GM18517 (cell line): Measurements from ENCODE around the gene PPP1R3E.

Experiments
- ATAC-seq: cut with Tn5 transposase; IDR thresholded peaks from one replicate; pipeline ENCODE4 v1.9.1; 2021; ENCODE audit warnings: mild to moderate bottlenecking, moderate library complexity; ENCODE audit not compliant: unreplicated experiment

Gene PPP1R3E

GRCh38 chr14:23249824-23250223 is 52.8 kb downstream of the PPP1R3E start:
- ATAC-seq, result no peak

DNA sequence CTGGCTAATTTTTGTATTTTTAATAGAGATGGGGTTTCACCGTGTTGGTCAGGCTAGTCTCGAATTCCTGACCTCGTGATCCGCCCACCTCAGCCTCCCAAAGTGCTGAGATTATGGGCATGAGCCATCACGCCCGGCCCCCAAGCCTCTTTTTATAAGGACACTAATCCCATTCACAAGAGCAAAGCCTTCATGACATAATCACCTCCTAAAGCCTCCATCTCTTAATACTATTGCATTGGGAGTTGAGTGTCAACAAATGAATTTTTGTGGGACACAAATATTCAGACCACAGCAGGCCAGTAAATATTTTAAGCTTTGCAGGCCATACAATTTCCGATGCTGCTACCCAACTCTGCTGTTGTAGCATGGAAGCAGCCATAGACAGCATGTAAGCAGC is 54.1 kb downstream of the PPP1R3E start:
- no peak for ATAC-seq
